Measurements from ENCODE around the gene LINGO1. TPM values are rescaled to one million over a fixed set of nuclear protein-coding genes. Genes with fewer than 3 reads are reported as not detected.

The LINGO1 gene
- total RNA-seq, 1 donor from 2014 or later = not detected

DNA sequence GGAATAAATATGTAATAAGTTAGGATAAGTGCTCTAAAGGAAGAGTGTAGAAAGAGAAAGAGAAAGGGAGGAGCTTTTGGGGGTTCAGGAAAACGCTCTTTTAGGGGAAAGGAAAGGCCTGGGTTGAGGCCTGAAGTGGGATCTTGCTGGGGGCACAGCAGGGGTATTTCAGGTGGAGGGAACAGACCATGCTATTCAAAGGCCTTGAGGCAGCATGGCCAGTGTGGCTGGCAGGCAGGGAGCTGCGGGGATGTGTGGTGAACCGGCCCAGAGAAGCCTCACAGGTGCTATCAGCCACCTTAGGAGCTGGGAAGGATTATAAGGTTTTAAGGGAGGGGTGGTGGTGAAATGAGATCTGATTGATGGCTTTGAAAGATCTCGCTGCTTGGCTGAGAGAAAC is 66.6 kb downstream of the LINGO1 start:
- Histone ChIP-seq H3K4me3 (ENCODE audit: low read depth, low read length) (no peak overlapping the region), H3K27me3 (ENCODE audit: control insufficient read depth, insufficient read depth, low read length) (no peaks in the 10 kb centered on the region), H3K36me3 (ENCODE audit: control insufficient read depth, insufficient read depth, low read length) (no peaks in the 10 kb centered on the region)
- FAIRE-seq = no peak
- no peak for DNase-seq (ENCODE audit: low read depth)
- no peak for TF ChIP-seq CTCF (IDR thresholded peaks at IDR 0.05; ENCODE audit: insufficient read depth, low read length, severe bottlenecking)

- TF ChIP-seq CTCF (IDR thresholded peaks at IDR 0.05; ENCODE audit: insufficient read depth, low read length, severe bottlenecking) = no peak
- no peaks in the 10 kb centered on the region for H3K27me3 ChIP-seq (ENCODE audit: control insufficient read depth, insufficient read depth, low read length)
- no peaks in the 10 kb centered on the region for H3K36me3 ChIP-seq (ENCODE audit: control insufficient read depth, insufficient read depth, low read length)
- H3K4me3 ChIP-seq (ENCODE audit: low read depth, low read length) = no peak overlapping the region
- DNase-seq (ENCODE audit: low read depth) (no peak), FAIRE-seq (no peak)
Observed at GRCh38 chr15:77565378-77565915, 67.3 kb downstream of the LINGO1 start.

- no peak for TF ChIP-seq CTCF (IDR thresholded peaks at IDR 0.05; ENCODE audit: insufficient read depth, low read length, severe bottlenecking)
- no peak for FAIRE-seq
- Histone ChIP-seq H3K4me3 (ENCODE audit: low read depth, low read length) (no peak overlapping the region), H3K27me3 (ENCODE audit: control insufficient read depth, insufficient read depth, low read length) (no peaks in the 10 kb centered on the region), H3K36me3 (ENCODE audit: control insufficient read depth, insufficient read depth, low read length) (no peaks in the 10 kb centered on the region)
- DNase-seq (ENCODE audit: low read depth) = no peak
Observed at GRCh38 chr15:77564938-77565337, 67.8 kb downstream of the LINGO1 start.

DNA sequence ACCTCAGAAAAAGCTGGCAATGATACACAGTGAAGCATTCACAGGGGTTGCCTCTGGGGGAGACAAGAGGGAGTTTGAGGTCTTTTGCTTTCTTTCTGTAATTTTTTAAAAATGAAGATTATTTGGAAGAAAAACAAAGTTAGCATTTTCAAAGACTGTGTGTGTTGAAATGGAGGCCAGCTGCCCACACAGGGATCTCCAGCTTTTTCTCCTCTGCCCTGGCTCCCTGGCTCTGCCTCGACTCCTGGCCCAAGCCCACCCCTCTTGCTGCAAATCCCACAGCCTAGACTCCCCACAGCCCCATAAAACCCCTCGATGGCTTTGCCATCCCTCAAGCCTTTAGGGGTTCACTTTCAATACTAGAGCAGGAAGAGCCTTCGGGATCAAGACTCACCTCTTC is 68.4 kb downstream of the LINGO1 start:
- TF ChIP-seq CTCF (IDR thresholded peaks at IDR 0.05; ENCODE audit: insufficient read depth, low read length, severe bottlenecking) = no peak
- Histone ChIP-seq H3K27me3 (ENCODE audit: control insufficient read depth, insufficient read depth, low read length) (no peaks in the 10 kb centered on the region), H3K36me3 (ENCODE audit: control insufficient read depth, insufficient read depth, low read length) (no peaks in the 10 kb centered on the region), H3K4me3 (ENCODE audit: low read depth, low read length) (no peak overlapping the region)
- FAIRE-seq (no peak), DNase-seq (ENCODE audit: low read depth) (no peak)

GRCh38 chr15:77563623-77564156 is 69.0 kb downstream of the LINGO1 start:
- no peak for TF ChIP-seq CTCF (IDR thresholded peaks at IDR 0.05; ENCODE audit: insufficient read depth, low read length, severe bottlenecking)
- no peaks in the 10 kb centered on the region for H3K27me3 ChIP-seq (ENCODE audit: control insufficient read depth, insufficient read depth, low read length)
- H3K36me3 ChIP-seq (ENCODE audit: control insufficient read depth, insufficient read depth, low read length) = no peaks in the 10 kb centered on the region
- FAIRE-seq (no peak), DNase-seq (ENCODE audit: low read depth) (no peak)
- no peak overlapping the region for H3K4me3 ChIP-seq (ENCODE audit: low read depth, low read length)

Other genes with a start within 250 kb of the LINGO1 start
- 3.7 and 10.0 TPM in 2 replicates for gene PEAK1, start 212.8 kb downstream of the LINGO1 start, total RNA-seq
- 9.7 and 16.0 TPM in 2 replicates for gene HMG20A, start 212.0 kb downstream of the LINGO1 start, total RNA-seq

Measured in bronchial epithelial cell (primary cell).